Stimulated activated CD4-positive, alpha-beta T cell treated with anti-CD3 and anti-CD28 coated beads, Interleukin-2, amount 100 ng/mL, for 24 hours (primary cell): ENCODE data around the gene IL36RN.

ENCODE experiments used
- DNase-seq, 2 donors: peaks; one replicate each; pipeline ENCODE4 v3.0.0-alpha.2; 2020

The IL36RN gene

DNA sequence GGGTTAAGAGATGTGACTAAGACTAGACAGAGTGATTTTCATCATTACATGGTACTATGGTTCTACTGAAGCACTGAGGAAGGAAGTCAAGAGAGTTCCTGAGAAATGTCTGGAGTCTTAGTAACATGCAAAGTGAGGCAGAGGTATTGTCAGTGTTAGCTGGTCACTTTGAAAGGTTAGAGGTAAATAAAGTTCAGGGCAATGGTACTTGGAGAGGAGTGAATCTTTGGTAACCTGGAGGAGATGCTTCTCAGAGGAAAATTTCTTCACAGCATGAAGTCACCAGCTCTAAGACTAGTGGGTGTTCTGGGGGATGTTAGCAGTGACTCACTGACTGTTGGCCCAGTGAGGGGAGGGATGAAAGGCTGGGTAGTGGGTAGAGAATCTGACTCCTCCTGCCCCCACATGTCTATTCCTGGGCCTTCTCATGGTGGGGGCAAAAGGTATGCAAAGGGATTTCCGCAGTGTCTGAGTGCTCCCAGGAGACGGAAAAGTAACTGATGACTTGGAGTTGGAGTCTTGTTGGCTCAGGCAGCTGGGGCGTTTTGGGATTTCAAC is 45.1 kb downstream of the IL36RN start:
- DNase-seq, result peak; percentile 20 to 43

DNA sequence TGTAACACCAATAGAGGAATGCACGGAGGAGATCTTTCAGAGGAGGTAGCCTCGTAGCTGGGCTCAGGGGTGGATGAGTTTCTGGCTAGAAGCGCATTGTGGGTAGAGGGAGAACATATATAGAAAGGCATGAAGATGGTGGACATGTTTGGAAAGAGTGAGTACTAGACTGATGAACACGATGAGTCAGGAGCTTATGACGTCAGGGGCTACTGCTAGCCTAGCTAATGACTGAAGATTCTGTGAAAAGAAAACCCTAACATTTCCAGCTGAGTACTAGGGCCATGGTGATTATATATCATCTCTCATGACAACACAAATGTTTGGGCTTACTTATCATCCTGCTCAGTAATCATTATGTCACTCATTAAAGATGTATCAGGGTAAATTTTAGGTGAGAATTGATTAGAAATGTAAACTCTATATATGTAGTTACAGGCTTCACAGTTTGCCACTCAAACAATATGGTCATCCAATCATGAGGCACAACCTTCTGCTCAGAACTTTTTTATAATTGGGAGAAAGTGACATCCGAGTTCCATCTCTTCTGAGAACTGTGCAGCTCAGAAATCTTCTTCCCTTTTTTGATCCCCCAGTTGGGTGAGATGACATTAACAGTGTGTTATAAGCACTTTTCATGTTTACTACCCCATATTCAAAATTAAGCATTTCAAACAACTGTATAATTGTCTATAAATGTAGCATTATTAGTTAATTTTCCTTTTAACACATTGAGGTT is 46.2 kb downstream of the IL36RN start:
- peak; percentile 39 to 57 for DNase-seq

DNA sequence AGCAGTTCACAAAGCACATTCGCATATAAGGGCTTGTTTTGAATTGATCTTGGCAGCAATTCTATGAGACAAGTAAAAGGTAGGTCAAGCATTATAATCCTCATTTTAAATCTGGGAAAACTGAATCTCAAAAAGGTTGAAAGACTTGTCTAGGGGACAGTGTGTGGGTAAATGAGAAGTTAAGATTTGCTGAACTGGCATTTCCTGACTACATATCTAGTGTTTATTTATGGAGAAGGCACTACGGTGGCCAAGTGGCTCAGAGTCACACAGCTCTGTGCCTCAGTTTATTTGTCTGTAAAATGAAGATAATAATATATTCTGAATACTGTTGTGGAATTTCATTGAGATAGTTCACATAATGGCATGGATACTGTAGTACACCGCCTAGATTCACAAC is 52.1 kb downstream of the IL36RN start:
- no peak for DNase-seq

DNA sequence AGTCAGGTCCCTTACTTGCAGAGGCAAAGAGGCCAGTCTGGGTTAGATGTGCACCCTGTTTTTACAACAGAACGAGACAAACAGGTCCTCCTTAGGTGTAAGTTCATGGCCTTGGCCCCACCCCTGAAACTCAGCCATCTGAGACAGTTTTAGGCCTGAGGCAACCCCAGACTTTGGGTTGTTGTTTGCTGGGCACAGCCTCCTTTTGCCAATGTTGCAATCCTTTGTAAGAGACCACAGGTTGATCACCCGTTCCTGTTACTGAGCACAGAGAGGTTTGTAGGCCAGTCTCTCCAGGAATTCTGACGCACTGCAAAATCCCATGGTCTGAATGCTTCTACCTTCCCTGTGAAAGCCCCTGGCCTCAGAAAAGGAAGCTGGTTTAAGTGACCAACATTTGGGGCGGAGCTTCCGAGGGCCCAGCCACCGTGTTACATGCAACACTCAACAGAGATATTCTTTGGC is 52.9 kb downstream of the IL36RN start:
- DNase-seq, result no peak

DNA sequence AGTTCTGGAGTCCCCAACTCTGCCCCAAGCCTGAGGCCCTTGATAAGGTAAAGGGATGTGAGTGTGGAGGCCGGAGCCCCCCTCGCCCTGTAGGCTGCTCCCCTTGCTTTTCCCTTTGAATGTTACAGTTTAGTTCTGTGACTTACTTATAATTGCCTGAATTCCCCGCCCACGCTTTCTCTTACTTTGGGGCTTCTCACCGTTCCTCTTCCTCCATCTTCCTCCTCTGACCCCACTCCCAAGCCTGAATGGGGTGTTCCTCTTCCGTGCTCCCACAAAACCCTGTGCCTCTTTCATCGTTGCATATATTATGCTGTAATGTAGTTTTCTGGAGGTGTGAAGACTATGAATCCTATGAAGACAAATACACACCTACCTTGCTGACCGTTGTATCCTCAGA is 53.4 kb downstream of the IL36RN start:
- no peak for DNase-seq

DNA sequence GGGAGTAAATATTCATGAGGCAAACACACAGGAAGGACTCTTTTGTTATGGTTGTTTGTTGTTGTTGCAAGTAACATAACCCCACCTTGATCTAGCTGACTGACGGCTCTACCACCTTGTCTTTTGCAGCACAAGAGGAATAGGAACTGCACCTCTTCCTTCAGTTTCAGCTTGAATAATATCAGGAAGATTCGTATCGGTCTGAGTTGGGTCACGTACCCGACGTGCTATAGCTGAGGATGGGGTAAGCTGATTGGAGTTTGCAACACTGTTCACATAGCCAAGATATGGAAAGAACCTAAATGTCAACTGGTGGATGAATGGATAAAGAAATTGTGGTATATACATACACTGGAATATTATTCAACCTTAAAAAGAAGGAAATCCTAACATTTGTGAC is 53.9 kb downstream of the IL36RN start:
- DNase-seq, result no peak

DNA sequence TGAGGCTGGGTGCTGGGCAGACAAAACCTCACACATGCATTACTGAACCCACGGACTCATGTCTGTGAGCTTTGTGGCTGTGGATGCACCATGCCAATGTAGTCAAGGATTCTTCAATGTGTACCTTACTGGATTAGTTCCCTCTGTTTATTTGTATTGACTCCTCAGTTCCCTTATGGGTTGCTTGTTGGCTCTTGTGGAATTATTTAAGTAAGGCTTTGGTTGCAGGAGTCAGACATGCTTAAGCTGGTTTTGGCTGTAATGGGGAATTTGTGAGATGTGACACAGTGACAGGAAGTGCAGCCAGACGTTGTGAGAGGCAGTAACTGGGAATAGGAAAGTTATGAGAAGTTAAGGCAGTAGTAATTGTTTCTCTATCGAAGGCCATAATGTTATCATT is 54.8 kb downstream of the IL36RN start:
- DNase-seq, result no peak
